Stimulated activated CD4-positive, alpha-beta T cell treated with anti-CD3 and anti-CD28 coated beads, Interleukin-4, amount 100 ng/mL, for 1 hour (primary cell): ENCODE measurements around the gene POLG2.

Source experiments
- DNase-seq: peaks from one replicate; pipeline ENCODE4 v3.0.0-alpha.2; 2020

The POLG2 gene

DNA sequence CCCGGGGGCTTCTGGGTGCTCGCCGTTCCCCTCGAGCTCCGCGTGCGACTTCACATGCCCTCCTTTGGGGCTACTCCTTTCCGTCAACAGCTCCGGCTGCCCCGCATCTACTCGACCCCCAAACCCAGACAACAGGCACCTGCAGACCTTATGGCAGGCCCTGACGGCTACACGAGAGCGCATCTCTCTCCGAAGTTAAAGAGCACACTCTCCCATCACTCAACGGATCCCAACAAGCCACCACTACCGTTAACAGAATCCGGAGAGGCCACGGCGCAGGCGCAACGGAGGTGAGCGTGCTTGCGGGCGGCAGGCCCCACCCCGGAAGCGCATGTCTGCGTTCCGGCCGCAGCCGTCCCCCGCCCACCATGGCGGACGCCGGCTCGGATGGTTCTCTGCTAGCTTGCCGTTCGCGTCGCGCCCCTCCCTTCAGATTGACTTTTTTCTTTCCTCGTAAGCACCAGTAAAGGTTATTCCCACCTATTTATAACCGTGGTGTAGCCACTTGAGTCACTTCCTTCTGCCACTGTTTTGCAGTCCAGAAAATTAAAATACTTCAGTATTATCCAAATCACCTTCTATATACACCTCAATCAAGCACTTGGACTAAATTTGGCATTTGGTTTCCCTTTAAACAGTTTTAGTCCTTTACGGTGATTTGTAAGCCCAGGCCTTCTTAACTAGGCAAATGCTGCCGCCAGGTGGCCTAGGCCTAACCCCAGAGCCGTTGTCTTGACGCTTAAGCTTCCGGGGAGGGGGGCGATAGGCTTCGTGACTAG lies at the start of gene POLG2:
Gene POLG2, minus strand, starts transcription at position 269 of the 779 bp plus-strand sequence. Its CDS starts 86 bp downstream, at position 183.
- DNase-seq: peak; percentile 96

- no peak for DNase-seq
These were observed 47.9 kb upstream of the POLG2 start for GRCh38 chr17:64544742-64545141.

DNA sequence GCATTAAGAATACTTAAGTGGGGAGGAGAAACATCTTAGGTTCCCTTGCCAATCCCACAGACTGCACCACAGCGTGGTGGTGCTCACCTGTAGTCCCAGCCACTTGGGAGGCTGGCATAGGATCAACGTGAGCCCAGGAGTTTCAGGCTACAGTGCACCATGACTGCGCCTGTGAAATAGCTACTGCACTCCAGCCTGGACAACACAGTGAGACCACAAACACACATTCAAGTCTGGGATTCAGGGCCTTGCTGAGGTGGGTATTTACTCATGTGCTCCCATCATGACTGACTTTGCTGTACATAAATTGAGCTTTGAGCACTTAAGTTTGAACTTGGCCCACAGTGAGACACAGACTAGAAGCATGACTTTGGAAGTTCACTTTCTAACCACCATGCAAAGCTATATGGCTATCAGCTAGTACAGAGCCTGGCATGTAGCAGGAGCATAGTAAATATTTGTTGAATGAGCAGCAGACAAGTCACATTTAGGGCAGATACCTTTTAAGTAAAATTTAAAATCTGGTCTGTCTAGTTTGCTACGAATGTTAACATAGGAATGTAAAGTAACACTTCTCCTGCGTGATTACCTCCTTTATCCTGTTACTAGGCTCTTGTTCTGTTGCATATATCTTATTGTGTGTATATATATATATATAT lies 43.4 kb upstream of the POLG2 start:
- no peak for DNase-seq

- no peak for DNase-seq
These were observed 41.8 kb upstream of the POLG2 start for GRCh38 chr17:64538508-64539130.

DNA sequence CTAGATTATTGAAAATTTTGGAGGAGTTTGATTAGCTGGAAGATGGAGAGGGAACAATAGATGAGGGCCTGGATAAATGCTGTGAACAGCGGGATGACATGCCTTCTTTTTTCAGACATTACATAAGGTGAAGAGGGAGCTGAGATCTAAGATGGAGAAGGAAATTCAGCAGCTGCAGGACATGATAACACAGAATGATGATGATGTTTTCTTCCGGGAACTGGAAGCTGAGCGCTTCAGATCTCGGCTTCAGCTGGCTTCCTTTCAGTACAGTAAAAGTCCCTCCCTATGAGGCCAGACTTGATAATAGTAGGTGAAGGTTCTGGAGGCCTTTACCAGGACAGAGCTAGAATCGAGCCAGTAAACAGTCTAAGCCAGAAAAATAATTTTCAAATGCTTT lies 40.6 kb upstream of the POLG2 start:
- DNase-seq: no peak

DNA sequence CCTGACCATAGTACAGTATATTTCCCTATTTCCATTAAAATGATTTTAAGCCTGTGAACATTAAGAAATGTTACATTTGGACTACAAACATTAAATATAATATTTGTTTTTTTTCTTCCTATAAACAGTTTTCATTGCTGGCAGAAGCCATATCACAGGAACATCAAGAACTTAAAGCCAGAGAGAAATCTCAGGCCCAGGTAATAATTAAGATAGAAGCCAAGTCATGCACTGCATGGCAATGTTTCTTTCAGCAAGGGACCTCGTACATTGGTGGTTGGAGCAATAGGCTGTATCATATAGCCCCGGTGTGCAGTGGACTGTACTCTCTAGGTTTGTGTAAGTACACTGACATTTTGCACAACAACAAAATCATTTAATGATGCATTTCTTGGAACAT lies 40.1 kb upstream of the POLG2 start:
- no peak for DNase-seq

DNA sequence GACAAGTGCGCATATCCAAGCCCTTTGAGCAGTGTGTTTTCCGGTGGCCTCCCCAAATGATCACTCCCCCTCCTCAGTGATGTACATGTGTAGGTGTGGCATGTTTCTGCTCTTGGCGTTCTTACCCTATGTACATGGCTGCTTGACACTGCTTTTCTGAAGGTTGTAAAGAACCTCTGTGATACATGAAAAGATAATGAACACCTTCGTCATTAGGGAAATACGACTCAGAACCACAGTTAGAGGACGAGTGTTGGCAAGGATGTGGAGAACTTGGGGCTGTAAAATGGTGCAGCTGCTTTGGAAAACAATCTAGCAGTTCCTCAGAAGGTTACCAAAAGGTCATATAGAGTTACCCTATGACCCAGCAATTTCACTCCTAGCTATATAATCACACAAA lies 38.5 kb upstream of the POLG2 start:
- DNase-seq: no peak

DNA sequence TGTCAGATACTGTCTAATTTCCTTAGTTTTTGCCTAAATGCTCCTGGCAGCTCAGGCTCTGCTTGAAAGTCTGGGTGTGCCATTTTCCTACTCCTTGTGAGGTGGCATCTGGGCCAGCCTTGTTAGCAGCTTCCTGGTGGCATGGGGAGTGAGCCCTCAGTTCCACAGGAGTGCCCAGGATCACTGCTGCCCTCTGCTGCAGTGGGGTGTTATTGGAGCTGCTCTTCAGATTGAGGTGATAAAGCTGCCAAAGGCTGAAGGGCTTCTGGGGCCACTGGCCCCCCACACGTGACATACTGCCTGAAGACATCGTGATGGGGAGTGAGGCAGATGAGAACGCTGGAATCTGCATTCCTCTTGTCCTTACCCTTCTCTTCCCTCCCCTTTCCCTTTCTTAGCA lies 37.3 kb upstream of the POLG2 start:
- DNase-seq: peak; percentile 2

DNA sequence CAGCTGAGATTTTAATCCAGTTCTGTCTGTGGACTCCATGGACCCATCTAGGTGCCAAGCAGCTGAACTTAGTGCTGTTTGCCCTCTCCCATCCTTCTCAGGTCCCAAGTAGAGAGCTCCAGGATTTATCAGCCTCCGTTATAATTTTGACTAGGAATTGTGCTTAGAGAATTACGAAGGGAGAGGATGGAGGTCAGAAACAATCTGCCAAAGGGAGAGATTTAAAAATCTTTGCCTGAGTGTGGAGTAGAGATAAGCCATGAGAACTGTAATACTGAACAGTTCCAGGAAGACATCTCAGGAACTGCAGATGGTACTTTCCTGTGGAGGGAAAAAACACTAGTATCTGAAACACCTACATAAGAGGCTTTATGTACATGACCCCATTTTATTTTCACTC lies 36.9 kb upstream of the POLG2 start:
- no peak for DNase-seq

DNA sequence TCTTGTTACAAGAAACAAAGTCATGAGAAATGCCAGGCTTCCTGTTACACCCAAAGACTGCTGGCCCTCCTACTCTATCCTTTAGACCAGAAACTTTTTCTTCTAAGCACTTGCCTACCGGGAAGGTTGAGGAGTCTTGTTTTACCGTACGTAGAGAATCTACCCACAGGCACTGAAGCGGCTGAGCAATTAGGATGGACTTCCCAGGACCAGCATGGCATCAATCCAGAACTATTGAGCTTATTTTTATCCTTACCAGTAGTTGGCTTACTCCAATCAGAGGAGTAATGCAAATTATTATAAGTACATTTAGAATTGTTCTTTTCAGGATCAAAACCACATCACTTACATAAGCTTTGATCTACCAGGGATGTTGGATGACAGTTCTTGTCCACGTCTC lies 35.6 kb upstream of the POLG2 start:
- no peak for DNase-seq

DNA sequence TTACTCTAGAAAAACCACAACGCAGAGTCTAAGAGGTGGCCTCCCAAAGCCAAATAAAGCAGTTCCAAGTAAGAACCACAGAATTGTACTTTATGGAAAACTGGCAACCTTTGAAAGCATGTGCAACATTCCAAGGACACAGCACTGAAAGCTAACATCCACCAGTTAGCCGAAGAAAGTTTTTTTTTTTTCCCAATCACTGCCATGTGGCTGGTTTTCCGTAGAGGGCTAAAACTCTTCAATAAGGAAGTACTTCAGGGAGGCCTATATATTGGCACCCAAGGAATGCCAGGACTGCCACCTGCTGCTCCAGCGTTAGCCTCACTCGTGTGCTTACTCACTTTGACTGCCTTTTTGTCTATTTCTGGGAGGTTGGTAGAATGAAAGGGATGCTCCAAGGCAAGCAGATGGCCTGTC lies 35.1 kb upstream of the POLG2 start:
- no peak for DNase-seq

GRCh38 chr17:64529221-64529620 lies 32.4 kb upstream of the POLG2 start:
- DNase-seq: no peak

- no peak for DNase-seq
These were observed 31.1 kb upstream of the POLG2 start for GRCh38 chr17:64527914-64528313.

GRCh38 chr17:64520359-64520758 lies 23.5 kb upstream of the POLG2 start:
- DNase-seq: no peak

GRCh38 chr17:64519601-64520000 lies 22.7 kb upstream of the POLG2 start:
- DNase-seq: no peak

DNA sequence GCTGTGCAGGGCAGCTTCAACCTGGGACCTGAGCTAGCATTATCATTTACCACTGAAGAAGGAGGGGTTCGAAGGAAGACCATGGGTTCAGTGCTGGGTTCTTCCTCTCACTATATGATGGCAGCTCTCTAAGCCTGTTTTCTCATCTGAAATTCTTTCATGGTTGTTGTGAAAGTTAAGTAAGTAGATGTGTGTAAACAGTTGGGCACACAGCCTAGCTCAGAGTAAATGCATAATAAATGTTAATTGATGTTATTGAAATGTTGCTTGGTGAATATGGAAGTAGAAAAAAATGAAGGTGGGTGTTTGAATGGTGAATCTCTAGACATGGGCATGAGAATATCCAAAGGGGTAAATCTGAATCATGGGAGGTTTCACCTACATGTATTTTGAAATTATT lies 19.0 kb upstream of the POLG2 start:
- no peak for DNase-seq

DNA sequence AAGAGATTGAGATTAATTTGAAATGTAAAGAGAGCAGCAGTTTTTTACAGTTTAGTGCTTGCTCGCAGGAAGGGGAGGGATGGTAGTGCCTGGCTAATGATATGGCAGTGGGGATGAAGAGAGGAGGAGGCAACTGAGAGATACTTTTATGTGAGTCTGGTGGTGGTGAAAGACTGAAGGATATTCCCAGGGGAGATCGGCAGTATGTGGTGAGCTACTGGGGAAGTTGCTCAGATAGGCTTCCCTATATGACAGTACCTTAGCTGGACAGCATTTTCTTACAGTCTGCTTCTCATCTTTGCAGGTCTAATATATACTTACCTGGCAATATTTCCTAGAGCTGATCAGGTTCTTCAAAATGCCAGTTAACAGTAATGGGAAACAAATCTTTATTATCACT lies 18.6 kb upstream of the POLG2 start:
- DNase-seq: no peak

DNA sequence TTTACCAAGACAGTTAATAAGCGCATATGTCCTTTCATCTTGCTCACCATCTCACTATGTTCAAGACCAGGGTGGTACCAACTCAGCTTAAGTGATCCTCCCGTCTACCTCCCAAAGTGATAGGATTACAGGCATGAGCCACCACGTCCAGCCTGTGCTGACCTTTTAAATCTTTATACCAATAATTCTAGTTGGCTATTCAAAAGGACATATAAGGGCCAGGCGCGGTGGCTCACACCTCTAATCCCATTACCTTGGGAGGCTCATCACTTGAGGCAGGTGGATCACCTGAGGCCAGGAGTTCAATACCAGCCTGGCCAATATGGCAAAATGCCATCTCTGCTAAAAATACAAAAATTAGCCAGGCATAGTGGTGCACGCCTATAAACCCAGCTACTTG lies 12.3 kb upstream of the POLG2 start:
- DNase-seq: no peak

DNA sequence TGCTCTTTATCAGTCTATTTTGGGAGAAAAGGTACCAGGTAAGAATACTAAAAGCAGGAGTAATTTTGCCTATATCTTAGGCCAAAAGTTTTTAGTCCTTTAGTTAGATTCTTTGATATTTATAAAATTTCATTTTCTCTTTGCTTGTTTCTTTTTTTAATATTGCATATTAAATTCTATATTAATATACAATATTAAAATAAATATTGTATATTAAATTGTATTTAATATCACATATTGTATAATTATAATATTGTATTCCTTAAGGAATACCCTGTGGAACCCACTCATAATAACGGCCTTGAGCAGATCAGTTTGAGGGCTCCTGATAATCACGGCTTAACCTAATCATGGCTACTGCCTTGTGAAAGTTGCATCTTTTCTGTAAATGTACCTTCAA lies 11.8 kb upstream of the POLG2 start:
- no peak for DNase-seq

- DNase-seq: no peak
These were observed 10.5 kb upstream of the POLG2 start for GRCh38 chr17:64507413-64507782.

GRCh38 chr17:64506576-64507412 lies 9.9 kb upstream of the POLG2 start, which contains the start of gene CEP95:
Gene CEP95 (plus strand): TSS chr17:64506977. CDS start chr17:64507098, 121 bp downstream.
- peak; percentile 93 for DNase-seq

GRCh38 chr17:64506201-64506575 lies 9.3 kb upstream of the POLG2 start, which contains the start of gene DDX5:
Gene DDX5 (minus strand): TSS chr17:64506289. CDS start chr17:64506119, 170 bp downstream.
- DNase-seq: peak; percentile 97
